H1 (cell line): Measurements from ENCODE around the gene SLC30A10.

Source experiments
- ASH2L ChIP-seq: fragments of 200-600, 300-600 bp; sonication (generic); IDR thresholded peaks from one replicate; pipeline ENCODE4 v1.7.1; 2017; ENCODE audit warnings: low read length
- CBX8 ChIP-seq: fragments of 300-800, 300-1000 bp; sonication (generic); IDR thresholded peaks from 2 replicates; pipeline ENCODE4 v1.7.1; 2016; ENCODE audit warnings: low read depth, low read length, borderline replicate concordance
- CHD1 ChIP-seq: IDR thresholded peaks from 2 replicates; pipeline ENCODE4 v1.6.1; 2012; ENCODE audit warnings: low read depth, low read length, improper control_type of control experiment
- EZH2 ChIP-seq: fragments of 200-600 bp; sonication (generic); IDR thresholded peaks from 2 replicates; pipeline ENCODE4 v1.7.1; 2012; ENCODE audit warnings: low read depth, mild to moderate bottlenecking, moderate library complexity, low read length, inconsistent platforms; ENCODE audit not compliant: severe bottlenecking
- HDAC2 ChIP-seq, 2 experiments: fragments of 300-600 bp in 1 of 2; sonication (generic) in 1 of 2; IDR thresholded peaks; 2 replicates each; pipeline ENCODE4 v1.6.1; 2011 to 2012; ENCODE audit warnings: low read depth in 2 of 2, low read length in 2 of 2, mild to moderate bottlenecking in 2 of 2, moderate library complexity in 2 of 2, borderline replicate concordance in 1 of 2, inconsistent platforms in 1 of 2
- JUND ChIP-seq: IDR thresholded peaks from 2 replicates; pipeline ENCODE4 v1.6.1; 2011; ENCODE audit warnings: mild to moderate bottlenecking, improper control_type of control experiment, low read length
- POLR2A ChIP-seq, 2 experiments: IDR thresholded peaks; 1 replicate in 1 of 2; 2 replicates in 1 of 2; pipeline ENCODE4 v1.6.1; 2011; ENCODE audit warnings: low read depth in 2 of 2, low read length in 2 of 2, mild to moderate bottlenecking in 2 of 2; ENCODE audit errors: control extremely low read depth in 1 of 2
- POLR2AphosphoS5 ChIP-seq: IDR thresholded peaks from 2 replicates; pipeline ENCODE4 v1.6.1; 2011; ENCODE audit warnings: low read depth, low read length
- SAP30 ChIP-seq: fragments of 300-600 bp; sonication (generic); IDR thresholded peaks from 2 replicates; pipeline ENCODE4 v1.7.1; 2012; ENCODE audit warnings: low read length, moderate library complexity, mild to moderate bottlenecking, inconsistent platforms; ENCODE audit not compliant: insufficient read depth, insufficient replicate concordance
- YY1 ChIP-seq: IDR thresholded peaks from 2 replicates; pipeline ENCODE4 v1.6.1; 2011; ENCODE audit warnings: low read depth, mild to moderate bottlenecking, low read length
- ZNF274 ChIP-seq: IDR thresholded peaks from 2 replicates; pipeline ENCODE4 v1.7.0; 2012; ENCODE audit warnings: low read length, borderline replicate concordance; ENCODE audit errors: extremely low read depth
- TF ChIP-seq, protein P1 (sequence below), 3 experiments: IDR thresholded peaks; 1 replicate in 2 of 3; 2 replicates in 1 of 3; pipeline versions ENCODE4 v1.5.1 to v1.6.1; 2011; ENCODE audit warnings: low read length in 3 of 3, mild to moderate bottlenecking in 3 of 3, inconsistent platforms in 2 of 3, low read depth in 1 of 3, moderate library complexity in 1 of 3; ENCODE audit not compliant: insufficient read depth in 1 of 3; ENCODE audit errors: control extremely low read depth in 1 of 3
- TF ChIP-seq, protein P2 (sequence below): IDR thresholded peaks from 2 replicates; pipeline ENCODE4 v1.6.1; 2012; ENCODE audit warnings: inconsistent platforms

DNA sequence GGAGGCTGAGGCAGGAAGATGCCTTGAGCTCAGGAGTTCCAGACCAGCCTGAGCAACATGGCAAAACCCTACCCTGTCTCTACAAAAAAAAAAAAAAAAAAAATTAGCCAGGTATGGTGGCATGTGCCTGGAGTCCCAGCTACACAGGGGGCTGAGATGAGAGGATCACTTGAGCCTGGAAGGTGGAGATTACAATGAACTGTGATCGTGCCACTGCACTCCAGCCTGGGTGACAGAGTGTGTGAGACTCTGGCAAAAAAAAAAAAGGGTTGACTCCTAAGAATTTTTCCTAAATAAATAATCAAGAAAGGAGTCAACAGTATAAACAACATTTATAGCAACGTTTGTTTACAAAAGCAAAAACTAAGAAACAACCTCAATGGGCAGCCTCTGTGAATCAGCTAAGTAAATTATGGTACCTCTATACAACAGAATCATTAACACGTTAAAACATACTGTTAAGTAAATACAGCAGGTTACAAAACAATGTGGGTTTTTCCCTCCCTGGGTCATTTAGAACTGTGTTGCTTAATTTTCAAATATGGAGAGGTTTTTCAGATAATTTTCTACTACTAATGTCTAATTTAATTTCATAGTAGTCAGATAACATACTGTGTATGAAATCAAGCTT, 56.8 kb downstream of the SLC30A10 start:
- TF ChIP-seq EZH2, result no peak
- TF ChIP-seq CHD1, result no peak
- no peak for TF ChIP-seq POLR2A (IDR thresholded peaks at IDR 0.05; ENCODE audit: control extremely low read depth in 1 of 2, low read depth in 2 of 2, low read length in 2 of 2)
- TF ChIP-seq ASH2L, result no peak
- TF ChIP-seq, protein P1, sequence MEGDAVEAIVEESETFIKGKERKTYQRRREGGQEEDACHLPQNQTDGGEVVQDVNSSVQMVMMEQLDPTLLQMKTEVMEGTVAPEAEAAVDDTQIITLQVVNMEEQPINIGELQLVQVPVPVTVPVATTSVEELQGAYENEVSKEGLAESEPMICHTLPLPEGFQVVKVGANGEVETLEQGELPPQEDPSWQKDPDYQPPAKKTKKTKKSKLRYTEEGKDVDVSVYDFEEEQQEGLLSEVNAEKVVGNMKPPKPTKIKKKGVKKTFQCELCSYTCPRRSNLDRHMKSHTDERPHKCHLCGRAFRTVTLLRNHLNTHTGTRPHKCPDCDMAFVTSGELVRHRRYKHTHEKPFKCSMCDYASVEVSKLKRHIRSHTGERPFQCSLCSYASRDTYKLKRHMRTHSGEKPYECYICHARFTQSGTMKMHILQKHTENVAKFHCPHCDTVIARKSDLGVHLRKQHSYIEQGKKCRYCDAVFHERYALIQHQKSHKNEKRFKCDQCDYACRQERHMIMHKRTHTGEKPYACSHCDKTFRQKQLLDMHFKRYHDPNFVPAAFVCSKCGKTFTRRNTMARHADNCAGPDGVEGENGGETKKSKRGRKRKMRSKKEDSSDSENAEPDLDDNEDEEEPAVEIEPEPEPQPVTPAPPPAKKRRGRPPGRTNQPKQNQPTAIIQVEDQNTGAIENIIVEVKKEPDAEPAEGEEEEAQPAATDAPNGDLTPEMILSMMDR (IDR thresholded peaks at IDR 0.05; ENCODE audit: control extremely low read depth in 1 of 3, insufficient read depth in 1 of 3, low read depth in 1 of 3, low read length in 3 of 3), result no peak
- TF ChIP-seq YY1, result no peak
- TF ChIP-seq CBX8, result no peak
- TF ChIP-seq ZNF274, result no peak
- TF ChIP-seq, protein P2, sequence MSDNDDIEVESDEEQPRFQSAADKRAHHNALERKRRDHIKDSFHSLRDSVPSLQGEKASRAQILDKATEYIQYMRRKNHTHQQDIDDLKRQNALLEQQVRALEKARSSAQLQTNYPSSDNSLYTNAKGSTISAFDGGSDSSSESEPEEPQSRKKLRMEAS, result no peak
- TF ChIP-seq POLR2AphosphoS5, result no peak
- TF ChIP-seq SAP30, result no peak
- TF ChIP-seq HDAC2 (IDR thresholded peaks at IDR 0.05; ENCODE audit: borderline replicate concordance in 1 of 2, low read depth in 2 of 2, low read length in 2 of 2), result no peak
- no peak for TF ChIP-seq JUND
